Immature natural killer cell (primary cell): ENCODE data around the gene SPAG9. TPM values are rescaled to one million over a fixed set of nuclear protein-coding genes. Genes with fewer than 3 reads are reported as not detected.

Experiments used
- DNase-seq, 3 donors: peaks; one replicate each; pipeline ENCODE4 v3.0.0; 2022; ENCODE audit warnings: mixed read lengths in 1 of 3
- H3K27ac Mint-ChIP-seq, 6 donors: one replicate each; pipeline ENCODE4 v1.8.0; 2020; ENCODE audit warnings: mixed read lengths in 6 of 6, mild to moderate bottlenecking in 5 of 6, inconsistent platforms in 4 of 6, moderate library complexity in 3 of 6
- H3K27me3 Mint-ChIP-seq, 3 donors: one replicate each; pipeline ENCODE4 v1.8.0; 2020 to 2021; ENCODE audit warnings: low read depth in 3 of 3, mild to moderate bottlenecking in 3 of 3, mixed read lengths in 3 of 3, moderate library complexity in 3 of 3, inconsistent platforms in 1 of 3
- H3K36me3 Mint-ChIP-seq, 3 donors: one replicate each; pipeline ENCODE4 v1.8.0; 2020; ENCODE audit warnings: mixed read lengths in 3 of 3, inconsistent platforms in 2 of 3, mild to moderate bottlenecking in 2 of 3
- H3K4me1 Mint-ChIP-seq, 2 donors: one replicate each; pipeline ENCODE4 v1.8.0; 2020; ENCODE audit warnings: inconsistent platforms in 2 of 2, mild to moderate bottlenecking in 2 of 2, mixed read lengths in 2 of 2, moderate library complexity in 1 of 2
- H3K4me3 Mint-ChIP-seq, 5 donors: one replicate each; pipeline ENCODE4 v1.8.0; 2020; ENCODE audit warnings: mild to moderate bottlenecking in 5 of 5, mixed read lengths in 5 of 5, inconsistent platforms in 3 of 5, moderate library complexity in 3 of 5
- H3K9me3 Mint-ChIP-seq, 6 donors: one replicate each; pipeline ENCODE4 v1.8.0; 2020; ENCODE audit warnings: mild to moderate bottlenecking in 6 of 6, mixed read lengths in 6 of 6, inconsistent platforms in 4 of 6, moderate library complexity in 3 of 6
- polyA plus RNA-seq, 3 donors: library from polyadenylated mRNA; unstranded; fragments of 300-500 nt; fragmentation: Illumina TruSeq; gene quantifications; one replicate each; pipeline ENCODE4 v1.2.3, GENCODE V29; 2021

Gene SPAG9
- polyA plus RNA-seq, 3 donors from 2014 or later: 1.4 to 7.3 (median 4.3) TPM

GRCh38 chr17:50972577-50972976 lies 148.1 kb downstream of the SPAG9 start:
- no peak for DNase-seq
- Mint-ChIP-seq H3K27me3 (peaks cover 0 to 3% (median 0%) of the 10 kb centered on the region in 3 donors), H3K4me1 (peaks cover 0 to 7% of the 10 kb centered on the region in 2 donors), H3K27ac (no peak overlapping the region), H3K9me3 (no peaks in the 10 kb centered on the region), H3K36me3 (peaks cover 16 to 47% (median 34%) of the 10 kb centered on the region in 3 donors), H3K4me3 (no peak overlapping the region)

DNA sequence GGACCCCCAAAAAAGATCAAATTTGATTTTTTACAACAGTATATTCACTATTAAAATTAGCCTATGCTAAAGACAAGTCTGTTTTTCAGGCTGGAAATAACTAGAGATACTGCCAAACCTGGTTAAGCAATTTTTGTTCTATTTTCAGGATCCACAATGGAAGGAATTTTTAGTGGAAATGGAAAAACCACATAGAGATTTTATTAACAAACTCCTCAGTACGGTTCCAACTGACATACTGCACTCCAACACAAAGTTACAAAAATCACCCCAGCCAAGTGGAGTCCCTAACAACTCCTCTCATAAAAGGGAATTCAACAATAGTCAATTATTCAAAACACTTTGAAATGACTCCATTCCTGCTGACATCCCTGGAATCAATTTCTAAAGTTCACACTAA lies 152.9 kb downstream of the SPAG9 start:
- Mint-ChIP-seq H3K9me3 (no peaks in the 10 kb centered on the region), H3K27me3 (no peaks in the 10 kb centered on the region), H3K27ac (peak overlapping the region in 3 of 6 donors; percentile 4 to 31 (median 30)), H3K36me3 (peaks cover 6 to 32% (median 28%) of the 10 kb centered on the region in 3 donors), H3K4me1 (no peaks in the 10 kb centered on the region), H3K4me3 (no peak overlapping the region)
- DNase-seq: no peak

- no peak for DNase-seq
- H3K36me3 Mint-ChIP-seq: peaks cover 6 to 32% (median 28%) of the 10 kb centered on the region in 3 donors
- H3K27ac Mint-ChIP-seq: peak overlapping the region in 3 of 6 donors; percentile 12 to 56 (median 50)
- no peaks in the 10 kb centered on the region for H3K4me1 Mint-ChIP-seq
- no peaks in the 10 kb centered on the region for H3K9me3 Mint-ChIP-seq
- no peak overlapping the region for H3K4me3 Mint-ChIP-seq
- no peaks in the 10 kb centered on the region for H3K27me3 Mint-ChIP-seq
Measured at GRCh38 chr17:50966163-50966666, 154.5 kb downstream of the SPAG9 start.

GRCh38 chr17:50963139-50963538 lies 157.5 kb downstream of the SPAG9 start:
- DNase-seq: no peak
- Mint-ChIP-seq H3K36me3 (peaks cover 2 to 18% (median 17%) of the 10 kb centered on the region in 3 donors), H3K9me3 (no peaks in the 10 kb centered on the region), H3K27ac (no peak overlapping the region), H3K4me1 (no peaks in the 10 kb centered on the region), H3K4me3 (no peak overlapping the region), H3K27me3 (peaks cover 0 to 2% (median 0%) of the 10 kb centered on the region in 3 donors)

- DNase-seq: no peak
- H3K27me3 Mint-ChIP-seq: peaks cover 0 to 2% (median 0%) of the 10 kb centered on the region in 3 donors
- no peaks in the 10 kb centered on the region for H3K9me3 Mint-ChIP-seq
- H3K4me3 Mint-ChIP-seq: no peak overlapping the region
- peak overlapping the region in 1 of 6 donors; percentile 25 for H3K27ac Mint-ChIP-seq
- H3K36me3 Mint-ChIP-seq: peaks cover 2 to 15% (median 14%) of the 10 kb centered on the region in 3 donors
- peaks cover 2 to 4% of the 10 kb centered on the region in 2 donors for H3K4me1 Mint-ChIP-seq
Measured at GRCh38 chr17:50961282-50962220, 159.1 kb downstream of the SPAG9 start.

- Mint-ChIP-seq H3K27ac (no peak overlapping the region), H3K27me3 (peaks cover 0 to 2% (median 0%) of the 10 kb centered on the region in 3 donors), H3K4me3 (no peak overlapping the region), H3K36me3 (no peaks in the 10 kb centered on the region), H3K9me3 (no peaks in the 10 kb centered on the region), H3K4me1 (peaks cover 3 to 5% of the 10 kb centered on the region in 2 donors)
- no peak for DNase-seq
Measured at GRCh38 chr17:50959341-50959740, 161.3 kb downstream of the SPAG9 start.

- Mint-ChIP-seq H3K4me3 (no peak overlapping the region), H3K27ac (no peak overlapping the region)
Measured at GRCh38 chr17:50957600-50958575, 162.8 kb downstream of the SPAG9 start.

GRCh38 chr17:50956750-50957523 lies 163.7 kb downstream of the SPAG9 start:
- Mint-ChIP-seq H3K9me3 (no peaks in the 10 kb centered on the region), H3K27me3 (peaks cover 2 to 4% (median 2%) of the 10 kb centered on the region in 3 donors), H3K4me1 (peaks cover 3 to 5% of the 10 kb centered on the region in 2 donors), H3K4me3 (no peak overlapping the region), H3K27ac (peak overlapping the region in 2 of 6 donors; percentile 65 to 80), H3K36me3 (no peaks in the 10 kb centered on the region)
- DNase-seq: peak; percentile 57 to 68 (median 59)

More at GRCh38 chr17:50957600-50958575, 162.8 kb downstream of the SPAG9 start:
- no peaks in the 10 kb centered on the region for H3K36me3 Mint-ChIP-seq
- DNase-seq: no peak
- no peaks in the 10 kb centered on the region for H3K9me3 Mint-ChIP-seq
- H3K27me3 Mint-ChIP-seq: peaks cover 0 to 3% (median 2%) of the 10 kb centered on the region in 3 donors
- H3K4me1 Mint-ChIP-seq: peaks cover 3 to 5% of the 10 kb centered on the region in 2 donors

DNA sequence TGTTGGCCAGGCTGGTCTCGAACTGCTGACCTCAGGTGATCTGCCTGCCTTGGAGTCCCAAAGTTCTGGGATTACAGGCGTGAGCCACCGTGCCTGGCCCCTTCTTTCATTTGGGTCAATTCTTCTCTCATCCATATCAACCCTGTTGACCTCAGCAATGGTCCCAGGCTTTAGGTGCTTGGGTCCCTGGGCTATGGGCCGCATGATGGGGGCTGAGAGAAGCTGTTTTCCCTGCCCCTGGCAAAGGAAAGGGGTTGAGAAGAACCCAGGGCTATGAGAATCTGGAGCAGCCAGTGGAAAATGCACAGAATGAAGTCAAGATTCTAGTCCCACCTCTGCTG lies 164.3 kb downstream of the SPAG9 start:
- no peak for DNase-seq
- H3K27me3 Mint-ChIP-seq: peaks cover 2 to 4% (median 2%) of the 10 kb centered on the region in 3 donors
- no peaks in the 10 kb centered on the region for H3K9me3 Mint-ChIP-seq
- H3K27ac Mint-ChIP-seq: peak overlapping the region in 1 of 6 donors; percentile 80
- H3K4me3 Mint-ChIP-seq: no peak overlapping the region
- peaks cover 3 to 5% of the 10 kb centered on the region in 2 donors for H3K4me1 Mint-ChIP-seq
- H3K36me3 Mint-ChIP-seq: no peaks in the 10 kb centered on the region

- H3K9me3 Mint-ChIP-seq: no peaks in the 10 kb centered on the region
- H3K27ac Mint-ChIP-seq: no peak overlapping the region
- no peak for DNase-seq
Measured at GRCh38 chr17:50955667-50956120, 165.0 kb downstream of the SPAG9 start.

DNA sequence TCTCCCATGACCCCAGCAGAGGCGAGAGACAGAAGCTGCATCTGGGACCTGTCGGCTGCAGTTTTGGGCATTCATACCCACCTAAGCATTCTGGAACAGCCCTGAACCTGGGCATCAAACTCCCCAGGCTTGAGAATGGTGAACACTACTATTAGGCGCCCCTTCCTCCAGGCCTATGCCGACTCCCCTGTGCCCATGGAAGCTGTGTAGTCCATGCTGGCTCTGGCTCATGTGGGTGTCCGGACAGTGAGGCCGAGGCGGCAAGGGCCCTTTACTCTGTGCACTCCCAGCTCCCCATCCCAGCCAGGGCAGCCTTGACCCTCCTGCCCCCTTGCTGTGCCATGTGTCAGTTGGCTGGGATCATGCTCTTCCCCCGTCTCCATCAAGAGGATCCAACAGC lies 165.5 kb downstream of the SPAG9 start:
- H3K27me3 Mint-ChIP-seq: peaks cover 2 to 4% (median 3%) of the 10 kb centered on the region in 3 donors
- DNase-seq: no peak
- no peaks in the 10 kb centered on the region for H3K36me3 Mint-ChIP-seq
- H3K9me3 Mint-ChIP-seq: no peaks in the 10 kb centered on the region
- no peak overlapping the region for H3K4me3 Mint-ChIP-seq
- no peak overlapping the region for H3K27ac Mint-ChIP-seq
- peaks cover 10 to 12% of the 10 kb centered on the region in 2 donors for H3K4me1 Mint-ChIP-seq

More at GRCh38 chr17:50955667-50956120, 165.0 kb downstream of the SPAG9 start:
- Mint-ChIP-seq H3K4me1 (peaks cover 6 to 9% of the 10 kb centered on the region in 2 donors), H3K27me3 (peaks cover 2 to 4% (median 3%) of the 10 kb centered on the region in 3 donors), H3K4me3 (no peak overlapping the region), H3K36me3 (no peaks in the 10 kb centered on the region)

DNA sequence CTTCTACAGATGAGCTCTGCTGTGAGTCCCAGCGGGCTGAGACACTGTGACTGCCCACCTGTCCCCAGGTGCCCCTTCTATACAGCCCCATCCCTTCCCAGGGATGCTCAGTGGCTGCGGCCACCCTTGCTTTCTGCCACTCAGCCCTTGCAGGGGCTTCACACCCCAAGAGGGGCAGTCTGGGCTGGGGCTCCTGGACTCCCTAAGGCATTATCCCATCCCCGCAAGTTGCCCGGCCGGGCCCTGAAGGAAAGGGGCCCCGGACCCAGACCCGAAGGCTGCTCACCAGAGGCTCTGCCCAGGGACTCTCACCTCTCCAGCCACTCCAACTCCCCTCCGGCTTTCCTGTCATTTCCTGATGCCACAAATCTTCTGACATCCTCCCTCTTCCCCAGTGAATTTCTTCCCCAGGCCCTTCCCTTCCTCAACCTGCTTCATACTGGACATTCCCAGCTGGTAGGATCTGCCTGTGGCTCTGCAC lies 166.0 kb downstream of the SPAG9 start:
- peaks cover 2 to 4% (median 3%) of the 10 kb centered on the region in 3 donors for H3K27me3 Mint-ChIP-seq
- peaks cover 10 to 12% of the 10 kb centered on the region in 2 donors for H3K4me1 Mint-ChIP-seq
- H3K36me3 Mint-ChIP-seq: no peaks in the 10 kb centered on the region
- H3K4me3 Mint-ChIP-seq: no peak overlapping the region
- H3K9me3 Mint-ChIP-seq: no peaks in the 10 kb centered on the region
- DNase-seq: no peak
- H3K27ac Mint-ChIP-seq: no peak overlapping the region
